Hematopoietic multipotent progenitor cell treated with erythropoietin and hydrocortisone succinate and interleukin-3 and kit ligand, for 6 days (in vitro differentiated cells): Measurements from ENCODE around the gene TMEM17.

ENCODE experiments used
- DNase-seq: peaks from one replicate; pipeline ENCODE4 v3.0.0-alpha.2; 2015

TMEM17 gene

GRCh38 chr2:62452701-62453454, 53.1 kb downstream of the TMEM17 start:
- no peak for DNase-seq

GRCh38 chr2:62450716-62451191, 55.2 kb downstream of the TMEM17 start:
- DNase-seq = no peak
